GM12878 (cell line): ENCODE data around the gene ARSJ. TPM values are rescaled to one million over a fixed set of nuclear protein-coding genes. Genes with fewer than 3 reads are reported as not detected.

Experiments
- FOS ChIP-seq: IDR thresholded peaks from 3 replicates; pipeline ENCODE4 v1.6.1; 2011; ENCODE audit warnings: borderline replicate concordance; ENCODE audit not compliant: insufficient read length; ENCODE audit errors: extremely low read depth
- IRF4 ChIP-seq: IDR thresholded peaks from 2 replicates; pipeline ENCODE4 v1.6.1; 2011; ENCODE audit warnings: low read depth, low read length
- PBX3 ChIP-seq: IDR thresholded peaks from 2 replicates; pipeline ENCODE4 v1.6.1; 2011; ENCODE audit warnings: mild to moderate bottlenecking, low read depth, low read length, moderate library complexity; ENCODE audit not compliant: insufficient replicate concordance
- SMARCA5 ChIP-seq: fragments of 450-650 bp; IDR thresholded peaks from 2 replicates; pipeline ENCODE4 v1.6.1; 2017; ENCODE audit warnings: mild to moderate bottlenecking
- WRNIP1 ChIP-seq: IDR thresholded peaks from 2 replicates; pipeline ENCODE4 v1.6.1; 2011; ENCODE audit warnings: low read depth, low read length, improper control_type of control experiment, borderline replicate concordance
- polyA plus RNA-seq, 11 experiments: library from polyadenylated mRNA; depleted of rRNA in 4 of 11; unstranded in 6 of 11; stranded (reverse) in 5 of 11; fragments of >200 nt; fragmentation: Nextera tagmentation in 4 of 11; fragmentation: Illumina TruSeq in 1 of 11; extraction: Ambion mirVana in 4 of 11; extraction: Trizol in 1 of 11; gene quantifications; 1 replicate in 1 of 11; 2 replicates in 10 of 11; pipeline versions ENCODE4 v1.2.1 to v1.2.3, GENCODE V29; 2011 to 2016; ENCODE audit warnings: inconsistent platforms in 2 of 11, missing spikeins in 2 of 11, low read depth in 1 of 11
- total RNA-seq, 4 experiments: library from RNA; depleted of rRNA in 3 of 4; stranded (reverse); fragments of >200 nt in 3 of 4; fragmentation: Illumina TruSeq in 1 of 4; extraction: Trizol in 1 of 4; gene quantifications; 2 replicates each; pipeline versions ENCODE4 v1.2.1 to v1.2.3, GENCODE V29; 2013 to 2021
- TF ChIP-seq, protein P1 (sequence below): fragments of 450-650 bp; IDR thresholded peaks from 2 replicates; pipeline ENCODE4 v1.6.1; 2018; ENCODE audit warnings: mild to moderate bottlenecking, low read depth, moderate library complexity; ENCODE audit not compliant: partially characterized antibody
- TF ChIP-seq, protein P2 (sequence below): fragments of 450-650 bp; IDR thresholded peaks from 2 replicates; pipeline ENCODE4 v1.6.1; 2017; ENCODE audit warnings: mild to moderate bottlenecking, moderate library complexity
- TF ChIP-seq, protein P3 (sequence below): IDR thresholded peaks from 2 replicates; pipeline ENCODE4 v1.6.1; 2012; ENCODE audit warnings: low read length, inconsistent platforms

ARSJ gene
- total and polyA plus RNA-seq, 10 of the 15 experiments (the other 5 are each of a cell fraction or from before 2014, with no cell fraction given): under 0.01 to 0.19 (median 0.04) TPM; not detected in 5

- no peak for TF ChIP-seq PBX3
- TF ChIP-seq FOS: no peak
- TF ChIP-seq IRF4: no peak
- no peak for TF ChIP-seq WRNIP1
- TF ChIP-seq, protein P1, sequence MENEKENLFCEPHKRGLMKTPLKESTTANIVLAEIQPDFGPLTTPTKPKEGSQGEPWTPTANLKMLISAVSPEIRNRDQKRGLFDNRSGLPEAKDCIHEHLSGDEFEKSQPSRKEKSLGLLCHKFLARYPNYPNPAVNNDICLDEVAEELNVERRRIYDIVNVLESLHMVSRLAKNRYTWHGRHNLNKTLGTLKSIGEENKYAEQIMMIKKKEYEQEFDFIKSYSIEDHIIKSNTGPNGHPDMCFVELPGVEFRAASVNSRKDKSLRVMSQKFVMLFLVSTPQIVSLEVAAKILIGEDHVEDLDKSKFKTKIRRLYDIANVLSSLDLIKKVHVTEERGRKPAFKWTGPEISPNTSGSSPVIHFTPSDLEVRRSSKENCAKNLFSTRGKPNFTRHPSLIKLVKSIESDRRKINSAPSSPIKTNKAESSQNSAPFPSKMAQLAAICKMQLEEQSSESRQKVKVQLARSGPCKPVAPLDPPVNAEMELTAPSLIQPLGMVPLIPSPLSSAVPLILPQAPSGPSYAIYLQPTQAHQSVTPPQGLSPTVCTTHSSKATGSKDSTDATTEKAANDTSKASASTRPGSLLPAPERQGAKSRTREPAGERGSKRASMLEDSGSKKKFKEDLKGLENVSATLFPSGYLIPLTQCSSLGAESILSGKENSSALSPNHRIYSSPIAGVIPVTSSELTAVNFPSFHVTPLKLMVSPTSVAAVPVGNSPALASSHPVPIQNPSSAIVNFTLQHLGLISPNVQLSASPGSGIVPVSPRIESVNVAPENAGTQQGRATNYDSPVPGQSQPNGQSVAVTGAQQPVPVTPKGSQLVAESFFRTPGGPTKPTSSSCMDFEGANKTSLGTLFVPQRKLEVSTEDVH: no peak
- TF ChIP-seq, protein P2, sequence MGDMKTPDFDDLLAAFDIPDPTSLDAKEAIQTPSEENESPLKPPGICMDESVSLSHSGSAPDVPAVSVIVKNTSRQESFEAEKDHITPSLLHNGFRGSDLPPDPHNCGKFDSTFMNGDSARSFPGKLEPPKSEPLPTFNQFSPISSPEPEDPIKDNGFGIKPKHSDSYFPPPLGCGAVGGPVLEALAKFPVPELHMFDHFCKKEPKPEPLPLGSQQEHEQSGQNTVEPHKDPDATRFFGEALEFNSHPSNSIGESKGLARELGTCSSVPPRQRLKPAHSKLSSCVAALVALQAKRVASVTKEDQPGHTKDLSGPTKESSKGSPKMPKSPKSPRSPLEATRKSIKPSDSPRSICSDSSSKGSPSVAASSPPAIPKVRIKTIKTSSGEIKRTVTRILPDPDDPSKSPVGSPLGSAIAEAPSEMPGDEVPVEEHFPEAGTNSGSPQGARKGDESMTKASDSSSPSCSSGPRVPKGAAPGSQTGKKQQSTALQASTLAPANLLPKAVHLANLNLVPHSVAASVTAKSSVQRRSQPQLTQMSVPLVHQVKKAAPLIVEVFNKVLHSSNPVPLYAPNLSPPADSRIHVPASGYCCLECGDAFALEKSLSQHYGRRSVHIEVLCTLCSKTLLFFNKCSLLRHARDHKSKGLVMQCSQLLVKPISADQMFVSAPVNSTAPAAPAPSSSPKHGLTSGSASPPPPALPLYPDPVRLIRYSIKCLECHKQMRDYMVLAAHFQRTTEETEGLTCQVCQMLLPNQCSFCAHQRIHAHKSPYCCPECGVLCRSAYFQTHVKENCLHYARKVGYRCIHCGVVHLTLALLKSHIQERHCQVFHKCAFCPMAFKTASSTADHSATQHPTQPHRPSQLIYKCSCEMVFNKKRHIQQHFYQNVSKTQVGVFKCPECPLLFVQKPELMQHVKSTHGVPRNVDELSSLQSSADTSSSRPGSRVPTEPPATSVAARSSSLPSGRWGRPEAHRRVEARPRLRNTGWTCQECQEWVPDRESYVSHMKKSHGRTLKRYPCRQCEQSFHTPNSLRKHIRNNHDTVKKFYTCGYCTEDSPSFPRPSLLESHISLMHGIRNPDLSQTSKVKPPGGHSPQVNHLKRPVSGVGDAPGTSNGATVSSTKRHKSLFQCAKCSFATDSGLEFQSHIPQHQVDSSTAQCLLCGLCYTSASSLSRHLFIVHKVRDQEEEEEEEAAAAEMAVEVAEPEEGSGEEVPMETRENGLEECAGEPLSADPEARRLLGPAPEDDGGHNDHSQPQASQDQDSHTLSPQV: no peak
- TF ChIP-seq, protein P3, sequence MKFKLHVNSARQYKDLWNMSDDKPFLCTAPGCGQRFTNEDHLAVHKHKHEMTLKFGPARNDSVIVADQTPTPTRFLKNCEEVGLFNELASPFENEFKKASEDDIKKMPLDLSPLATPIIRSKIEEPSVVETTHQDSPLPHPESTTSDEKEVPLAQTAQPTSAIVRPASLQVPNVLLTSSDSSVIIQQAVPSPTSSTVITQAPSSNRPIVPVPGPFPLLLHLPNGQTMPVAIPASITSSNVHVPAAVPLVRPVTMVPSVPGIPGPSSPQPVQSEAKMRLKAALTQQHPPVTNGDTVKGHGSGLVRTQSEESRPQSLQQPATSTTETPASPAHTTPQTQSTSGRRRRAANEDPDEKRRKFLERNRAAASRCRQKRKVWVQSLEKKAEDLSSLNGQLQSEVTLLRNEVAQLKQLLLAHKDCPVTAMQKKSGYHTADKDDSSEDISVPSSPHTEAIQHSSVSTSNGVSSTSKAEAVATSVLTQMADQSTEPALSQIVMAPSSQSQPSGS: no peak
- TF ChIP-seq SMARCA5: no peak
Measured at GRCh38 chr4:113885291-113885690, 94.2 kb downstream of the ARSJ start (continued).
